ENCODE measurements around the gene DYNLRB1. TPM values are rescaled to one million over a fixed set of nuclear protein-coding genes. Genes with fewer than 3 reads are reported as not detected.

The DYNLRB1 gene
- total and polyA plus RNA-seq, 8 donors = 17.3 to 224 (median 143) TPM

DNA sequence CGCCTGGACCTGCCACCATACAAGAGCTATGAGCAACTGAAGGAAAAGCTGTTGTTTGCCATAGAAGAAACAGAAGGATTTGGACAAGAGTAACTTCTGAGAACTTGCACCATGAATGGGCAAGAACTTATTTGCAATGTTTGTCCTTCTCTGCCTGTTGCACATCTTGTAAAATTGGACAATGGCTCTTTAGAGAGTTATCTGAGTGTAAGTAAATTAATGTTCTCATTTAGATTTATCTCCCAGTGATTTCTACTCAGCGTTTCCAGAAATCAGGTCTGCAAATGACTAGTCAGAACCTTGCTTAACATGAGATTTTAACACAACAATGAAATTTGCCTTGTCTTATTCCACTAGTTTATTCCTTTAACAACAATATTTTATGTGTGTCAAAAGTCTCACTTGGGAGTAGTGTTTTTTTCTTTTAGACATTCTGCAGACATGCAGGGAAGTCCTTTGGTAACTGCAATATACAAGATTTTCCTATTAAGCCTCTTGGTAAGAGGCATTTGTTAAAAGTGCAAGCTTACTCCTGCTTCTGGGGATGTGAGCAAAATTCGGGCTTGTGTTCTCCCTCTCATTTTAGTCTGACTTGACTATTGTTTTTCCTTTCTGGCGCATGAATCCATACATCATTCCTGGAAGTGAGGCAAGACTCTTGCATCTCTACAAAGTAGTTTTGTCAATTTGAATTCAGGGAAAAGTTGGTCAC is 8.4 kb upstream of the DYNLRB1 start:
- H3K27me3 ChIP-seq = no peaks in the 10 kb centered on the region
- intact Hi-C loops (cut with DNase I; ENCODE audit: low total_unique reads) = no loop called here
- no peaks in the 10 kb centered on the region for H3K9me3 ChIP-seq
- H3K4me1 ChIP-seq = no peaks in the 10 kb centered on the region
- H3K4me3 ChIP-seq = no peak overlapping the region
- 81 to 87% (median 84%) methylated on average over 4 of the region's 4 CpGs for WGBS, 5 donors
- no peak for TF ChIP-seq POLR2AphosphoS5 (IDR thresholded peaks at IDR 0.05)
- no peak for TF ChIP-seq POLR2A (IDR thresholded peaks at IDR 0.05)
- TF ChIP-seq EP300 (IDR thresholded peaks at IDR 0.05) = no peak
- TF ChIP-seq, protein P1, sequence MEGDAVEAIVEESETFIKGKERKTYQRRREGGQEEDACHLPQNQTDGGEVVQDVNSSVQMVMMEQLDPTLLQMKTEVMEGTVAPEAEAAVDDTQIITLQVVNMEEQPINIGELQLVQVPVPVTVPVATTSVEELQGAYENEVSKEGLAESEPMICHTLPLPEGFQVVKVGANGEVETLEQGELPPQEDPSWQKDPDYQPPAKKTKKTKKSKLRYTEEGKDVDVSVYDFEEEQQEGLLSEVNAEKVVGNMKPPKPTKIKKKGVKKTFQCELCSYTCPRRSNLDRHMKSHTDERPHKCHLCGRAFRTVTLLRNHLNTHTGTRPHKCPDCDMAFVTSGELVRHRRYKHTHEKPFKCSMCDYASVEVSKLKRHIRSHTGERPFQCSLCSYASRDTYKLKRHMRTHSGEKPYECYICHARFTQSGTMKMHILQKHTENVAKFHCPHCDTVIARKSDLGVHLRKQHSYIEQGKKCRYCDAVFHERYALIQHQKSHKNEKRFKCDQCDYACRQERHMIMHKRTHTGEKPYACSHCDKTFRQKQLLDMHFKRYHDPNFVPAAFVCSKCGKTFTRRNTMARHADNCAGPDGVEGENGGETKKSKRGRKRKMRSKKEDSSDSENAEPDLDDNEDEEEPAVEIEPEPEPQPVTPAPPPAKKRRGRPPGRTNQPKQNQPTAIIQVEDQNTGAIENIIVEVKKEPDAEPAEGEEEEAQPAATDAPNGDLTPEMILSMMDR (IDR thresholded peaks at IDR 0.05) = no peak
- no peak overlapping the region for H3K27ac ChIP-seq
- no peak for DNase-seq
- H3K36me3 ChIP-seq = peaks cover 28 to 81% (median 69%) of the 10 kb centered on the region in 4 donors

DNA sequence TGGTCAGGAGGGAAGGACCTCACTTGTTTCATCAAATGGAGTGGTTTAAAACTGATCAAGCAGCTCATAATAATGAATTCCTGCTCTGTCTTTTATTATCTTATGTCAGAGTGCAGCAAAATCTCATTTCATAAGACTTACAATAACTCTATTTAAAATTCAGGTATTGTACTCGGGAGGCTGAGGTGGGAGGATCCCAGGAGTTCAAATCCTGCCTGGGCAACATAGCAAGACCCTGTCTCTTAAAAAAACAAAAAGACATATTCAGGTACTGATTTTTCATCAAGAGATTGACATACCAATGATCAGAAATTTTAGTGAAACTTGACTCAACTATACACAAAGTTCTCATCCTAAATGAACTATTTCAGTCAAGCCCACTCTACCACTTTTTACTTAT is 5.6 kb upstream of the DYNLRB1 start:
- peaks cover 4 to 16% (median 10%) of the 10 kb centered on the region in 4 donors for H3K4me1 ChIP-seq
- no peaks in the 10 kb centered on the region for H3K9me3 ChIP-seq
- H3K4me3 ChIP-seq = no peak overlapping the region
- 90 to 100% (median 94%) methylated on average over 1 of the region's 1 CpG for WGBS, 5 donors
- peaks cover 15 to 60% (median 51%) of the 10 kb centered on the region in 4 donors for H3K36me3 ChIP-seq
- no peak overlapping the region for H3K27ac ChIP-seq
- intact Hi-C loops (cut with DNase I; ENCODE audit: low total_unique reads) = no loop called here
- TF ChIP-seq POLR2AphosphoS5 (IDR thresholded peaks at IDR 0.05) (no peak), POLR2A (IDR thresholded peaks at IDR 0.05) (no peak), EP300 (IDR thresholded peaks at IDR 0.05) (no peak)
- TF ChIP-seq, protein P1 (IDR thresholded peaks at IDR 0.05) = no peak
- H3K27me3 ChIP-seq = no peaks in the 10 kb centered on the region
- no peak for DNase-seq

DNA sequence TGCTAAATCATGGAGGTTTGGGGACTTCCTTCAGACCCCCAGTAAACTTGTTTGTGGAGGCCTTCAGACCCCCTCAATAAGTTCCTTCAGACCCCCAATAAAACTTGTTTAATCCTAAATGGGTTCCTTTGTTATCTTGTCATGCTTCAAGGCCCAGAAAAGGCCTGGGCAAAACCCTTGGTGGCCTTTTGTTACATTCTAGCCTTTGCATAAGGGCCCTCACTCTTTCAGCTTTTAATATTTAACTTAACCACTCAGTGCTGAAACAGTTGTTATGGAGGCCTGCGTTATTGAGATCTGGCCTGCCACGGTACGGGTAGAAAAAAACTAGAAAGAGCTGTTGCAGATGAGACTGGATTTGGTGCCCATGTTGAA is 4.3 kb upstream of the DYNLRB1 start:
- intact Hi-C loops (cut with DNase I; ENCODE audit: low total_unique reads) = no loop called here
- WGBS, 5 donors = 83 to 93% (median 86%) methylated on average over 3 of the region's 3 CpGs

DNA sequence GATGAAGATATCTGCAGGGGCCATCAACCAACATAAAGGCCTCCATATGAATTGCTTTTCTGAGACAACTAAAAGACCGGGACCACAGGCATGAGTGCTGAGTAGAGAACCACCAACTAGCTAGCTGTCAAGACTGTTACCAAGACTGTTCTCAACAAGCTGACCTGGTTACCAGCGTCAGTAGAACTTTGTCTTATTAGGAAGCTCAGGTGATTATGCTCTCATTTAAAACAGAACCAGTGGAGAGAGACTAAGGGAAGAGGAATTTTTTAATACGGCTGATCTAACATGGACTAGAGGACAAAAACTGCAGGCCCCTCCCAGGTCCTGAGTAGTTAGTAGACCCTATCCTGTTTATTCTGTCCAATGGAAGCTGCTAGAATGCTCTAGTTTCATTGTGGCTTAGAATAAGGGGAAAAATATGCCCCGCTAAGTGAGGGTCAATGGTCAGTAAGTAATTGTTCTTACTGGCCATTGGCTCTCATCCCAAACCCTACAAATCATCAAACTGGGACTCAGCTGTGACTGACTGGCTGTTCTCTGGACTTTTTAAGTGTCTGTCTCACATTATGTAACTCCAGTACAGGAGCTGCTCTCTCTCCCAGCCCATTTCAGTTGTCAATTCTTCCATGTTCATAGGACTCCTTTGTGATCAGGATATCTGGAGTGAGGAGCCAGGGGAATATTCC is 3.8 kb upstream of the DYNLRB1 start:
- Histone ChIP-seq H3K27me3 (no peaks in the 10 kb centered on the region), H3K9me3 (no peaks in the 10 kb centered on the region), H3K4me3 (no peak overlapping the region), H3K4me1 (peaks cover 7 to 23% (median 17%) of the 10 kb centered on the region in 4 donors), H3K36me3 (peaks cover 15 to 44% (median 36%) of the 10 kb centered on the region in 4 donors), H3K27ac (no peak overlapping the region)
- TF ChIP-seq, protein P1 (IDR thresholded peaks at IDR 0.05) = no peak
- TF ChIP-seq EP300 (IDR thresholded peaks at IDR 0.05) = no peak
- TF ChIP-seq POLR2A (IDR thresholded peaks at IDR 0.05) = no peak
- no peak for TF ChIP-seq POLR2AphosphoS5 (IDR thresholded peaks at IDR 0.05)
- intact Hi-C loops (cut with DNase I; ENCODE audit: low total_unique reads) = no loop called here
- 88 to 94% (median 91%) methylated on average over 4 of the region's 4 CpGs for WGBS, 5 donors
- DNase-seq = no peak

More for the DNA sequence above, 4.3 kb upstream of the DYNLRB1 start:
- H3K27ac ChIP-seq = no peak overlapping the region
- TF ChIP-seq POLR2AphosphoS5 (IDR thresholded peaks at IDR 0.05) = no peak
- TF ChIP-seq EP300 (IDR thresholded peaks at IDR 0.05) = no peak
- TF ChIP-seq, protein P1 (IDR thresholded peaks at IDR 0.05) = no peak
- TF ChIP-seq POLR2A (IDR thresholded peaks at IDR 0.05) = no peak
- no peak for DNase-seq
- no peak overlapping the region for H3K4me3 ChIP-seq
- peaks cover 15 to 47% (median 38%) of the 10 kb centered on the region in 4 donors for H3K36me3 ChIP-seq
- no peaks in the 10 kb centered on the region for H3K9me3 ChIP-seq
- peaks cover 4 to 17% (median 15%) of the 10 kb centered on the region in 4 donors for H3K4me1 ChIP-seq
- no peaks in the 10 kb centered on the region for H3K27me3 ChIP-seq
